ENCODE data around the gene OPCML.

OPCML gene

GRCh38 chr11:132718711-132719671 is 813.3 kb downstream of the OPCML start:
- Mint-ChIP-seq H3K36me3 (ENCODE audit: low read depth) (no peaks in the 10 kb centered on the region), H3K9me3 (no peaks in the 10 kb centered on the region), H3K4me3 (peak overlapping the region; percentile 28), H3K4me1 (ENCODE audit: low read depth) (peaks cover 9% of the 10 kb centered on the region), H3K27me3 (ENCODE audit: low read depth) (peaks cover 3% of the 10 kb centered on the region), H3K27ac (no peak overlapping the region)

- H3K36me3 Mint-ChIP-seq (ENCODE audit: low read depth), result no peaks in the 10 kb centered on the region
- H3K4me3 Mint-ChIP-seq, result no peak overlapping the region
- H3K9me3 Mint-ChIP-seq, result no peaks in the 10 kb centered on the region
- H3K4me1 Mint-ChIP-seq (ENCODE audit: low read depth), result peaks cover 9% of the 10 kb centered on the region
- H3K27ac Mint-ChIP-seq, result no peak overlapping the region
- peaks cover 3% of the 10 kb centered on the region for H3K27me3 Mint-ChIP-seq (ENCODE audit: low read depth)
Measured at GRCh38 chr11:132717824-132718223, 814.5 kb downstream of the OPCML start.

DNA sequence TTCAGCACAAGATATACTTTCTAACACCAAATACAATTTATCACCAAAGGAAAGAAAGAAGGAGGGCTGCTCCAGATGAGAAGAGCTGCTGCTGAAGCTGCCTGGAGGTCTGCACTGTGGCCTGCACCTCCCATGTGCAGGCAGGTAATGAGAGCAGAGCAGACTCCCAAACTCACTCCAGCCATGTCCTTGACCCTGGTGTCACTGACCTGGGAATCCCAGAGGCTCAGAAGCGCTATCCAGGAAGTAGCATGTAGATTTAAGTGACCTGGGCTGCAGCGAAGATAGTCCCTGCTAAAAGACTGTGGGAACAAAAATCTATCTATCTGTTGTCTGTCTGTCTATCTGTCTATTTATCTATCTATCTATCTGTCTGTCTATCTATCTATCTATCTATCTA is 816.3 kb downstream of the OPCML start:
- Mint-ChIP-seq H3K4me3 (no peak overlapping the region), H3K9me3 (no peaks in the 10 kb centered on the region), H3K4me1 (ENCODE audit: low read depth) (peaks cover 9% of the 10 kb centered on the region), H3K36me3 (ENCODE audit: low read depth) (no peaks in the 10 kb centered on the region), H3K27ac (no peak overlapping the region), H3K27me3 (ENCODE audit: low read depth) (peaks cover 3% of the 10 kb centered on the region)

- H3K27ac Mint-ChIP-seq, result no peak overlapping the region
- H3K36me3 Mint-ChIP-seq (ENCODE audit: low read depth), result no peaks in the 10 kb centered on the region
- H3K4me1 Mint-ChIP-seq (ENCODE audit: low read depth), result peaks cover 9% of the 10 kb centered on the region
- H3K4me3 Mint-ChIP-seq, result no peak overlapping the region
- H3K9me3 Mint-ChIP-seq, result no peaks in the 10 kb centered on the region
- peaks cover 3% of the 10 kb centered on the region for H3K27me3 Mint-ChIP-seq (ENCODE audit: low read depth)
Measured at GRCh38 chr11:132714859-132715440, 817.4 kb downstream of the OPCML start.

DNA sequence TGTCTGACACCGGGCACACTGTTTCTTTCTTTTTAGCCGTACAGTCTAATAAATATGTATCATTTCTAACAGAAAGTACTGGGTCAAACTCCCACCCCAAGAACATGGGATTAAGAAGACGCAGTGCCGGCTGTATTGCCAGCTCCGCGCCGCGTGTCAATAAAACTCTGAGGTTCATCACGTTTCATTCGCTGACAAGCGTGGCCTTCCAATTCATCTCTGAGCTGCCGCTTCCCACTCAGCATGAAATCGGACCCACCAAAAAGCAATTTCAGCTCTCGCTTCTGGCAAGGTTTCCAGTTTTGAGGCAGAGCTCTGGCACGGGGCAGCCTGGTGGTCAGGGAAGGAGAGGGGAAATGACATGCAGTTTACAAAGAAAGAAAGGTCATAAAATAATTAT is 819.8 kb downstream of the OPCML start:
- no peak overlapping the region for H3K4me3 Mint-ChIP-seq
- H3K36me3 Mint-ChIP-seq (ENCODE audit: low read depth), result no peaks in the 10 kb centered on the region
- no peaks in the 10 kb centered on the region for H3K4me1 Mint-ChIP-seq (ENCODE audit: low read depth)

GRCh38 chr11:132704781-132705375 is 827.4 kb downstream of the OPCML start:
- Mint-ChIP-seq H3K27ac (no peak overlapping the region), H3K4me1 (ENCODE audit: low read depth) (no peaks in the 10 kb centered on the region), H3K27me3 (ENCODE audit: low read depth) (no peaks in the 10 kb centered on the region), H3K36me3 (ENCODE audit: low read depth) (no peaks in the 10 kb centered on the region), H3K4me3 (no peak overlapping the region), H3K9me3 (peaks cover 6% of the 10 kb centered on the region)

More for the DNA sequence above, 819.8 kb downstream of the OPCML start:
- H3K27me3 Mint-ChIP-seq (ENCODE audit: low read depth), result no peaks in the 10 kb centered on the region
- H3K9me3 Mint-ChIP-seq, result no peaks in the 10 kb centered on the region
- H3K27ac Mint-ChIP-seq, result no peak overlapping the region

GRCh38 chr11:132692891-132693290 is 839.4 kb downstream of the OPCML start:
- H3K27ac Mint-ChIP-seq, result no peak overlapping the region
- no peaks in the 10 kb centered on the region for H3K4me1 Mint-ChIP-seq (ENCODE audit: low read depth)
- no peaks in the 10 kb centered on the region for H3K27me3 Mint-ChIP-seq (ENCODE audit: low read depth)
- H3K4me3 Mint-ChIP-seq, result no peak overlapping the region
- peaks cover 8% of the 10 kb centered on the region for H3K9me3 Mint-ChIP-seq
- H3K36me3 Mint-ChIP-seq (ENCODE audit: low read depth), result no peaks in the 10 kb centered on the region

- Mint-ChIP-seq H3K4me3 (no peak overlapping the region), H3K36me3 (ENCODE audit: low read depth) (no peaks in the 10 kb centered on the region), H3K9me3 (peaks cover 12% of the 10 kb centered on the region), H3K27me3 (ENCODE audit: low read depth) (no peaks in the 10 kb centered on the region), H3K4me1 (ENCODE audit: low read depth) (no peaks in the 10 kb centered on the region), H3K27ac (no peak overlapping the region)
Measured at GRCh38 chr11:132691848-132692550, 840.3 kb downstream of the OPCML start.

DNA sequence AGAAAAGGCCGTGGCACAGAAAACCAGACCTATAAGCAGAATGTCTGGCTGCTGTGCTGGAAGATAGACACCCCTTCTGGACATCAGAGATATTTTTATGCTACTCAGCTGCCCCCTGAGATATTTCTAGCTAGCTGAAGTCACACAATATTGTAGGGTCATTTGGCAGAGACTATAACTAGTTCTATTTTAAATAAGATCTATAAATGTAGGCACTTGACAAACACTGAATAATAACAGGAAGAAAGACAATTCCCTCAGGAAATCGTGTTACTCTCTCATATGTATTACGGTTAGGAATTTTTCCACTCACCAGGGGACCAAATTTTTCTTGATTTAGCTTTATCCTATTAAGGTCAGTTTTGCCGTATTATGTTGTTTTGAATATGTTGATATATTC is 845.4 kb downstream of the OPCML start:
- Mint-ChIP-seq H3K27ac (no peak overlapping the region), H3K4me3 (no peak overlapping the region), H3K27me3 (ENCODE audit: low read depth) (no peaks in the 10 kb centered on the region), H3K4me1 (ENCODE audit: low read depth) (peaks cover 4% of the 10 kb centered on the region), H3K9me3 (peaks cover 4% of the 10 kb centered on the region), H3K36me3 (ENCODE audit: low read depth) (no peaks in the 10 kb centered on the region)

GRCh38 chr11:132685174-132685611 is 847.1 kb downstream of the OPCML start:
- Mint-ChIP-seq H3K36me3 (ENCODE audit: low read depth) (no peaks in the 10 kb centered on the region), H3K4me1 (ENCODE audit: low read depth) (peaks cover 4% of the 10 kb centered on the region), H3K27me3 (ENCODE audit: low read depth) (no peaks in the 10 kb centered on the region), H3K4me3 (no peak overlapping the region), H3K27ac (no peak overlapping the region), H3K9me3 (peaks cover 4% of the 10 kb centered on the region)

DNA sequence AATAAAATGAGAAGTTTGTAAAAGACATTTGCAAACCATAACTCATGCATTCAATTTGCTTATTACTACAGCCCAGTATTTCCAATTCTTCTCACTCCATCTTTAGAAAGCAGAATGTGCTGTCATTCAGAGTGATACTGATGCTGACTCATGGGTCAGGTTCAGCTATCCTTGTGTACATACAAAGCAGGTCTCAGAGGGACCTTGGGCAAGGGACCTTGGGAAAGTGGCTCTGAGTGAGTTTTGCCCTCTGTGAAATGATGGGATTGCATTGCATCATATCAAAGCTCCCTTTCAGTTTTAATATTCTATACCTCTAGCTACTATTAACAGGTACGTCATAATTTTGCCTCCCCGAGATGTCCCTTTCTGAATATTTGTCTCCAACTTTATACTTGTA is 848.7 kb downstream of the OPCML start:
- Mint-ChIP-seq H3K27me3 (ENCODE audit: low read depth) (no peaks in the 10 kb centered on the region), H3K36me3 (ENCODE audit: low read depth) (no peaks in the 10 kb centered on the region), H3K27ac (no peak overlapping the region), H3K4me1 (ENCODE audit: low read depth) (peaks cover 4% of the 10 kb centered on the region), H3K9me3 (peaks cover 7% of the 10 kb centered on the region), H3K4me3 (no peak overlapping the region)

GRCh38 chr11:132681971-132682370 is 850.3 kb downstream of the OPCML start:
- Mint-ChIP-seq H3K4me3 (no peak overlapping the region), H3K9me3 (peaks cover 3% of the 10 kb centered on the region), H3K4me1 (ENCODE audit: low read depth) (peaks cover 4% of the 10 kb centered on the region), H3K27ac (no peak overlapping the region), H3K36me3 (ENCODE audit: low read depth) (no peaks in the 10 kb centered on the region), H3K27me3 (ENCODE audit: low read depth) (no peaks in the 10 kb centered on the region)

- no peaks in the 10 kb centered on the region for H3K27me3 Mint-ChIP-seq (ENCODE audit: low read depth)
- H3K27ac Mint-ChIP-seq, result no peak overlapping the region
- peaks cover 3% of the 10 kb centered on the region for H3K9me3 Mint-ChIP-seq
- H3K36me3 Mint-ChIP-seq (ENCODE audit: low read depth), result no peaks in the 10 kb centered on the region
- H3K4me3 Mint-ChIP-seq, result no peak overlapping the region
- H3K4me1 Mint-ChIP-seq (ENCODE audit: low read depth), result peaks cover 4% of the 10 kb centered on the region
Measured at GRCh38 chr11:132680584-132680983, 851.7 kb downstream of the OPCML start.

GRCh38 chr11:132674151-132674550 is 858.1 kb downstream of the OPCML start:
- Mint-ChIP-seq H3K9me3 (no peaks in the 10 kb centered on the region), H3K27ac (no peak overlapping the region), H3K36me3 (ENCODE audit: low read depth) (no peaks in the 10 kb centered on the region), H3K4me3 (no peak overlapping the region), H3K27me3 (ENCODE audit: low read depth) (no peaks in the 10 kb centered on the region), H3K4me1 (ENCODE audit: low read depth) (no peaks in the 10 kb centered on the region)

Data from T-helper 1 cell treated with Interleukin-12 subunit alpha and Interleukin-12 subunit beta and Interleukin-4 antibody, amounts not matched to agents 30 μg/mL and 1 μg/mL, for 36 hours (primary cell).